ENCODE measurements around the gene ASPG.

The ASPG gene

GRCh38 chr14:104085032-104085888 lies at the start of gene ASPG:
ASPG (plus strand) TSS chr14:104085700; CDS start chr14:104085771, 71 bp downstream.
- intact Hi-C loops (cut with DNase I): no loop called here
- peak in 9 of 42 donors; percentile 3 to 30 (median 10) for DNase-seq

GRCh38 chr14:104036212-104036611 lies 49.3 kb upstream of the ASPG start:
- no peak for DNase-seq
- intact Hi-C loops (cut with DNase I): no loop called here

DNA sequence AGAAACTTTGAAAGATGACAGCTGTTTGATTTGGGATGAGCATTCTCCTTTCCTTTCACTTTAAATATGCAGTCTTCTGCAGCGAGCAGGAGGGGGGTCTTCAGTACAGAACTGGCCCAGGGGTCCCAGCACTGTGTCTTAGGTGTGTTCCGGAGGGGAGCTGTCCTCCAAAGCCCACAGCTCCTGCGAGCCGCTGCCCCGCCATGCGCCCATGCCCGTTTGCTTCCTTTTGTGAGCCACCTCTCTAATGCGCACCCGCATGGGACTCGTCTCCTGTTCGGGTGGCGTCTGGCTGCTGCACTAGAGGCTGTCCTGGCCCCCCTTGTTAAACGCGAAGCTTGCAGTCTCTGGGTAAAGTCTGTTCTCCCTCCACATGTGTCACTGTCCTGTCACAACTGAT lies 48.4 kb upstream of the ASPG start:
- intact Hi-C loops (cut with DNase I): no loop called here
- no peak for DNase-seq

DNA sequence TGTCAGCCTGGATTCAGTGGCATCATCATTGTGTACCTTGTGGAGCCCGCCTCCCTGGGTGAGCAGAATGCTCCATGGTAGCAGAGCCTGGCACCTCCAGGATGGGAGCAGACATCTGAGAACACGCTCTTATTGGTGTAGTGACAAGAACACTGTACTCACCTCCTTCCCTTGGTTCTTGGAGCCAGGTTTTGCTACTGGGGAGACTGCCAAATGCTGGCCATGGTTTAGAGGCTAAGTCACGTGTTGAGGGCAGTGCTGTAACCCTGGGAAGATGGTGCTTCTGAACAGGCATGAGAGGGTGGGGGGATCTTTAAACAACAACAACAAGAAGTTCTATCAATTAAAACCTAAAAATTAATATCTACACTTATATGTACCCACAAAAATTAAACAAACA lies 47.6 kb upstream of the ASPG start:
- DNase-seq: peak in 5 of 42 donors; percentile 13 to 52 (median 30)
- intact Hi-C loops (cut with DNase I): no loop called here

- intact Hi-C loops (cut with DNase I): no loop called here
- no peak for DNase-seq
These were observed 46.3 kb upstream of the ASPG start for GRCh38 chr14:104039214-104039613.

- no peak for DNase-seq
- intact Hi-C loops (cut with DNase I): no loop called here
These were observed 45.0 kb upstream of the ASPG start for GRCh38 chr14:104040539-104040938.

DNA sequence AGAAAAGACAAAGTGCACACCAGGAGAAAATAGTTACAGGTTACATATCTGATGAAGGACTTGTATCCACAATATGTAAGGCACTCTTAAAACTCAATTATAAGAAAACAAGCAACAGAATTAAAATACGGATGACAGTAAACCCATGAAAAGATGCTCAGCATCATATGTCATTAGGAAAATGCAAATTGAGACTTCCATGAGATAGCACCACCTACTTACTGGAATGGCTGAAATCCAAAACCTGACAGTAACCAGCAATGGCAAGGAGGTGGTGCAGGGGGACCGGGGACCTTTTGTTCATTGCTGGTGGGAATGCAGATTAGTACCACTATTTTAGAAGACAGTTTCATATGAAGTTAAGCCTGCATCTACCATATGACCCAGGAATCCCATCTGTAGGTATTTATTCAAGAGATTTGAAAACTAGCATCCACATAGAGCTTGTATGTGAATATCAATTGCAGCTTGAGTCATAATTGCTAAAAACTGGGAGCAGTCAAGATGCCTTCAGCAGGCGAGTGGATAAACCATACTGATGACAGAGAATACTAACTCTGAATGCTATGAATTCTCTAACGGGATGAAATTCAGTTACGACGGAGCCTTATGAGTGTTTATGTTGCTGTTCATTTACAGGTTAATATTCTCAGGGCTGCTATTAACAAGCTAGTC lies 43.9 kb upstream of the ASPG start:
- intact Hi-C loops (cut with DNase I): no loop called here
- DNase-seq: no peak

DNA sequence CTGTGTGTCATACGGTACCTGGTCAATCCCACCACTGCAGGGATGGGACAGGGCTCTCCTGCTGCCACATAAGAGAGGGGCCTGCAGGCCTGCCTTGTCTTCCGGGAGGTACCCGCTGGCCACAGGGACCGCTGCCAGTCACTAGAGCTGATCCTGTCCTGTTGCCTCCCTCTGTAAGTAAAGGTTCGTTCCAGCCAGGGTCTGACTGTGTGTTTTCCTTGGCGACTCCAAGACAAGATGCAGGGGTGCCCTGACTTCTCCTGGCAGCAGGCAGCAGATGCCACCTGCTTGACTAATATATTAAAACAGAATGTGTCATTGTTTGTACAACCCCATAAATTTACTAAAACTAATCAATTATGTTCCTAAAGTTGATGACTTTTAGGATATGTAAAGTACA lies 41.5 kb upstream of the ASPG start:
- intact Hi-C loops (cut with DNase I): no loop called here
- no peak for DNase-seq

GRCh38 chr14:104047761-104048160 lies 37.7 kb upstream of the ASPG start:
- DNase-seq: no peak
- intact Hi-C loops (cut with DNase I): no loop called here

- peak in 14 of 42 donors; percentile 7 to 69 (median 29) for DNase-seq
- intact Hi-C loops (cut with DNase I): no loop called here
These were observed 36.6 kb upstream of the ASPG start for GRCh38 chr14:104048758-104049507.

DNA sequence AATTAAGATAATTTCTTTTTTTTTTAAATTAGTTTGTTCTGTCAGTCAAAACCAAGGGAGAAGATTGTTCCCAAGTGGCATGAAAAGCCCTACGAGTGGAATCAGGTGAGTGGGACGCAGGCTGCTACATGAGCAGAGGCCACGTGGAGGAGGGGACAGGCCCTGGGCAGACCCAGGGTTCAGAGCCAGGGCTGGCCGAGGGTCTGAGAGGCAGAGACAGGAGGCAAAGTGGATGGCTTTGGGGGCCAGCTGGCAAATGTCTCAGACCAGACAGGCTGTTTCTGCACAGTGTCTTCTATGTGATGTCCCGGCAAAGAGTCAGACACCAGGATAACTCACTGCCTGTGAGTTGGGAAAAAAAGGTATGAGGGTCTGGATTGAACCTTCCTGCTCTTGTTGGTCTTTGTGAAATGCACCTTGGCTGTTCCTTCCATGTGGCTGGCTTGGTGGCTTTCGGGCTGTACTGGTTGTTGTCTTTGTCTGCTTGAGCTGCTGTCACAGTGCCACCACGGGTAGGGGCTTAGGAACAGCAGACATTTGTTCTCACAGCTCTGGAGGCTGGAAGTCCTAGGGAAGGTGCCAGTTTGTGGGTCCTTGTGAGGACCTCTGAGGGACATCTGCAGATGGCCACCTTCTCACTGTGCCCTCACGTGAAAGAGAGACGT lies 35.8 kb upstream of the ASPG start:
- peak in 30 of 42 donors; percentile 12 to 72 (median 40) for DNase-seq
- intact Hi-C loops (cut with DNase I): no loop called here

GRCh38 chr14:104051092-104051813 lies 34.2 kb upstream of the ASPG start:
- intact Hi-C loops (cut with DNase I): no loop called here
- no peak for DNase-seq

- DNase-seq: no peak
- intact Hi-C loops (cut with DNase I): no loop called here
These were observed 31.1 kb upstream of the ASPG start for GRCh38 chr14:104054222-104054905.

DNA sequence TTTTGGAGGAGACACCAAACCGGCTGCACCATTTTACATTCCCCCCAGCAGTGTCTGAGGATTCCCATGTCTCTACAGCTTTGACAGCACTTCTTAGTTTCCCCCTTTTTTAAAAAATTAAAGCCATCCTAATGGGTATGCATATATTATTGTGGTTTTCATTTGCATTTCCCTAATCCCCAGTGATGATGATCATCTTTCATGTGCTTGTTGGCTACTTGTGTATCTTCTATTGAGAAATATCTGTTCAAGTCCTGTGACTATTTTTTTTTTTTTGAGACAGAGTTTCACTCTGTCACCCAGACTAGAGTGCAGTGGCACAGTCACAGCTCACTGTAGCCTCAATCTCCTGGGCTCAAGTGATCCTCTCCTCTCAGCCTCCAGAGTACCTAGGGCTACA lies 23.2 kb upstream of the ASPG start:
- intact Hi-C loops (cut with DNase I): no loop called here
- DNase-seq: no peak

DNA sequence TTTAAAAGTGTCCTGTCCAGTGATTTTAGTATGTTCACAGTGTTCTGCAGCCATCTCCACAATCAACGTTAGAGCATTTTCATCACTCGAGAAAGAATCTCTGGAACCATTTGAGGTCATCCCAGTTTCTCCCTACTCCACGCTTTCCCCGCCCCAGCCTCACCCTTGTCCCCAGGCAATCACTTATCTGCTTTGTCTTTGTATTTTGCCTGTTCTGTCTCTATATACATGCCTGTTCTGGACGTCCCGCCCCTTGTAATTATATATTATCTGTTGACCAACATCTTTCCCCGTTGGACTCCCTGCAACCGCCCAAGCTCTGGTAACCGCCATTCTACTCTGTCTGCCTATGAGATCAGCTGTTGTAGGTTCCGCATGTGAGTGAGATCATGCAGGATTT lies 21.5 kb upstream of the ASPG start:
- intact Hi-C loops (cut with DNase I): no loop called here
- DNase-seq: peak in 1 of 42 donors; percentile 9

GRCh38 chr14:104066279-104066678 lies 19.2 kb upstream of the ASPG start:
- intact Hi-C loops (cut with DNase I): no loop called here
- DNase-seq: peak in 1 of 42 donors; percentile 2

DNA sequence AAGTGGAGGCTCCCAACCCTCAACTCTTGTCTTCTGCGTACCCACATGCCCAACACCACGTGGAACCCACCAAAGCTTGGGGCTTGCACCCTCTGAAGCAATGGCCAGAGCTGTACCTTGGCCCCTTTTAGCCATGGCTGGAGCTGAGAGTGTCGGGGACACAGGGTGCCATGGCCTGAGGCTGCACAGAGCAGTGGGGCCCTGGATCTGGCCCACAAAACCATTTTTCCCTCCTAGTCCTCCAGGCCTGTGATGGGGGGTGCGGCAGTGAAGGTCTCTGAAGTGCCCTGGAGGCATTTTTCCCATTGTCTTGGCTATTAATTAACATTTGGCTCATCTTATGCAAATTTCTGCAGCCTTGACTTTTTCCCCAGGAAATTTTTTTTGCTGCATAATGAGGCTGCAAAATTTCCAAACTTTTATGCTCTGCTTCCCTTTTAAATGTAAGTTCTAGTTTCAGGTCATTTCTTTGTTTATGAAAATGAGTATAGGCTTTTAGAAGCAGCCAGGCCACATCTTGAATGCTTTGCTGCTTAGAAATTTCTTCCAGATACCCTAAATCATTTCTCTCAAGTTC lies 18.7 kb upstream of the ASPG start:
- peak in 1 of 42 donors; percentile 9 for DNase-seq
- intact Hi-C loops (cut with DNase I): no loop called here

GRCh38 chr14:104069541-104069940 lies 16.0 kb upstream of the ASPG start:
- peak in 1 of 42 donors; percentile 30 for DNase-seq
- intact Hi-C loops (cut with DNase I): no loop called here

All from head of caudate nucleus (tissue), 42 donors.